HG02981 (cell line): ENCODE data around the gene PAIP1.
A peak's percentile ranks its signal among the peaks of the same experiment; 100 is the strongest.
"Not testable (repeated sequence)": the region's sequence is repeated elsewhere in the genome, so short reads cannot be mapped to it uniquely, and the experiment has no call there.

Experiments
- ATAC-seq: cut with Tn5 transposase; IDR thresholded peaks from one replicate; pipeline ENCODE4 v1.9.1; 2021; ENCODE audit warnings: mild to moderate bottlenecking, moderate library complexity; ENCODE audit not compliant: unreplicated experiment

The PAIP1 gene, protein sequence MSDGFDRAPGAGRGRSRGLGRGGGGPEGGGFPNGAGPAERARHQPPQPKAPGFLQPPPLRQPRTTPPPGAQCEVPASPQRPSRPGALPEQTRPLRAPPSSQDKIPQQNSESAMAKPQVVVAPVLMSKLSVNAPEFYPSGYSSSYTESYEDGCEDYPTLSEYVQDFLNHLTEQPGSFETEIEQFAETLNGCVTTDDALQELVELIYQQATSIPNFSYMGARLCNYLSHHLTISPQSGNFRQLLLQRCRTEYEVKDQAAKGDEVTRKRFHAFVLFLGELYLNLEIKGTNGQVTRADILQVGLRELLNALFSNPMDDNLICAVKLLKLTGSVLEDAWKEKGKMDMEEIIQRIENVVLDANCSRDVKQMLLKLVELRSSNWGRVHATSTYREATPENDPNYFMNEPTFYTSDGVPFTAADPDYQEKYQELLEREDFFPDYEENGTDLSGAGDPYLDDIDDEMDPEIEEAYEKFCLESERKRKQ

DNA sequence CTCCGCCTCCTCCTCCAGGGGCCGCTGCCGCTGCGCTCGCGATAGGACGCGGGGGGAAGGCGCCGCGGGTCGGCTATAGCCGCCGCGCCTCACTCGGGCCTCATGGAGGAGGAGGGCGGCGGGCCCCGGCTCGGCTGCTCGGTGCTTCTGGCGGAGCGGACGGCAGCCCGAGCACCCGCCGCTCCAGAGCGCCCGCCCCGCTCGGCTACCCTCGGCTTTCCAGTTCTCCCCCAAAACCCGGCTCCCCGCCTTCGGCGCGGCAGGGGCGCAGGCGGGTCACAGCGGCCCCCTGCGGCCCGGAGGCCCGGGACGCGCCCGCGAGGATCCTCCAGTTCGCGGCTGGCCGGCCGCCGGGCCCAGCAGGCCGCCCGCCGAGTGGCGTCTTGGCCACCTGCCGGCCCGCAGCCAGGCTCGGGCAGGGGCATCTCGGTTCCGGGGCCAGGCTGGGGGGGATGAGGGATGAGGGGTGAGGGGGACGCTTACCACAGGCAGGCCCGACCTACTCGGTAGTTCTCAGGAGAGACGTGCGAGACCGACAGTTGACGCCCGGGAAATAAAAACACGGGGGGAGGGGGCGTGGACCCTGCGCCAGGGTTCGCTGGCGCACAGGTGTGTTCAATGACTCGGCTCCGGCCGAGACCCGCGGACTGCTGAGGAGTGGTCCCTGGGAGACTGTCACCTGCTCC is at the start of gene PAIP1:
TSS of gene PAIP1 (minus strand) at position 221 of the 686 bp plus-strand sequence. CDS start 231 bp downstream, outside the sequence.
- ATAC-seq = peak; percentile 70

DNA sequence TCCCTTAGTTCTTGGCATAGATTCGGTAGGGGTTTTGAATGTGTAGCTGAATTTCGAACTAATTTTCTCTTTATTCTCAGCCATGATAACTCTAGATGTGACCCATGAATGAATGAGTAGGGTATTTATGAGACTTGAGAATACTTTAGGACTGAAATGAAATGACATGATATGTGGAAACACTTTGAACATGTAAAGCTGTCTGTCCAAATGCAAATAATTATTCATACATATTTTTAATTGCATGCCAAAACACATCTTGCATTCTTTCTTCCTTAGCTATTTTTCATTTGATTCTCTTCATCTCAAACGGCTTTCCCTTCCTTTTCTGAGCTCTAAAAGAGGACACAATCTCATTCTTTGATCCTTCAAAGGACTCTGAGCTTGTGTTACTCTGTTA is 49.5 kb upstream of the PAIP1 start:
- ATAC-seq = no peak

DNA sequence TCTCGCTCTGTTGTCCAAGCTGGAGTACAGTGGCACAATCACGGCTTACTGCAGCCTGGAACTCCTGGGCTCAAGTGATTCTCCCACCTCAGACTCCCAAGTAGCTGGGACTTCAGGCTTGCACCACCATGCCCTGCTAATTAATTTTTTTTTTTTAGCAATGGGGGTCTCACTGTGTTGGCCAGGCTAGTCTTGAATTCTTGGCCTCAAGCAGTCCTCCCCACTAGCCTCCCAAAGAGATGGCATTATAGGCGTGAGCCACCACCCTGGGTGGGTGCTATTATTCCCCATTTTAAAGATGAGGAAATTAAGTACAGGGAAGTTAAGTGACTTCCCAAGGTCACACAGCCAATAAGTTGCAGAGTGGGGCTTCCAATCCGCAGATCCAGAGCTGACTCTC is 47.8 kb upstream of the PAIP1 start:
- ATAC-seq = no peak

DNA sequence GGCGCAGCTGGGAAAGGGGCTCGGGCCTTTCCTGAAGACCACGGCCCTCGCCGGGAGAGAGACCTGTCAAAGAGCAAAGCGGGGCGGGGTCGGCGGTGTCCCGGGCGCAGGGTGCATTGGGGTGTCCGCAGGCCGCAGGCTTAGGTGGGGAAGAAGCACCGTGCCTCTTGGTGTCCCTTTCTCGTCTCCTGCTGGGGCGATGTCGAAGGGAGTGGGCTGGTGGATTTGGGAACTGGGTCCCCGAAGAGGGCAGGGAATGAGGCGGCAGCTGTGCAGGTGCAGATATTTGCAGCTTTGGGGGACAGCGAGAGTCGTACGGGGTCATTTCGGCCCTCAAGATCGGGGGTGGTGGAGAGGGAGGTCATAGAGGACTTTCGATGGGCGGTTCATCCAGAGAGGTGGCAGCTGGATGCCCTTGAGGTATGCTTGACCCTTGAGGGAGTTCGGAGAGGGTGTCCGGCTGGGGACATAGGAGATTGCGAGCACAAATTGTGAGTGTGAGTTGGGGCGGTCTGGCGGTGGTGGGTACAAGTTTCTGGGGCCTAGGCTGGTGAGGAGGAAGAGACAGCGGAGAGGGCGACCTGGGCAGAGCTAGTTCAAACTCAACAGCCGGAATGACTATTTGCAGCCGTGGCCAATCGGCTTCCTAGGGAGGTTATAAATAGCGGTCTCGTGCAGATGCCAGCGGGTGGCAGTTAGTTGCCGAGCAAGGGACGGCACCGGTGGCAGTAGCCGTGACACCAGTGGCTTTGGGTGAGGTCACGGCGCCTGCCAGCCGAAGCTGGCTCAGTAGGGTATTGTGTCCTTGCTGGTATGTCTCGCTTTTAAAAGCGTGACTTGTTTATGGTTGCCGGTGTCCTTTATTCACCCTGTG is 46.7 kb upstream of the PAIP1 start:
- ATAC-seq = peak; percentile 39

DNA sequence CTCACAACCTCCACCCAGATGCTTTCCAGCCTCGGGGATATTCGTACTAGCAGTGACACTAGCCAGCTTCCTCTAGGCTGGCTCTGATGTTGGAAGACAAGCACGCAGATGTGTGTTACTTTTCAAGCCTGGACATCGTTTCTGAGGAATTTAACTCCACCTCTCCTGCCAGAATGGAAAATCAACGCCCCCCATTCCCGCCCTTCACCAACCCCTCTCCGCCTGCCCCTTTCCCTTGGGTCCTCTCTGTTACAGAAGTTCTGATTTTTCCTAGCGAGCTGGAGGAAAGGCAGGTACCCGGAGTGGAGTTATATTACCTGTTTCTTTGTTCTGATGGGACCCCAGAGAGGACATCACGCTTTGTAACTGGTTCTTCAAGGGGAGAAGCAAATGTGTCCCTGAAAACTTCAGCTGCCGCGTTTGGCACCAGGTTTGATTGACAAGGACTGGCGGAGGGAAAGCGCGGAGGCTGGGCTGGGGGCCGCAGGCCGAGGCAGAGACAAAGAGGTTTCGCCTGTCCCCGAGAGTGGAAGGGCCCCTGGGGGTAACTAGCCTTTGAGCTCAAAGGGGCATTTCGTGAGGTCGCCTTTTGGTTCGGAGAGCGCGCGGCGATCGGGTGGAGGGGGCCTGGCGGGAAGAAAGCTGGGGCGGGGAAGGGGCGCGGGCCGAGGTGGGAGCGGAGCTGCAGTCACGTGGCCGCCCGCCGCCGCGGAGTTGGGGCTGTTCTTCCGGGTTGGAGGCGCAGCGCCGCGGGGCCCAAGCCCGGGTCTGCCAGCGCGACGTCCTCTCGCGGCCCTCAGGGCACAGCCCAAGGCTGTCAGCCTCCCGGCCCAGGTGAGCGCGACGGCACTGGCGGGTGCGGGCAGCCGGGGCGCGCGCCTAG is 45.8 kb upstream of the PAIP1 start, which contains the start of gene NNT:
TSS of gene NNT (plus strand) at position 720 of the 883 bp plus-strand sequence. CDS start 6,016 bp downstream, outside the sequence.
- ATAC-seq = peak; percentile 73

DNA sequence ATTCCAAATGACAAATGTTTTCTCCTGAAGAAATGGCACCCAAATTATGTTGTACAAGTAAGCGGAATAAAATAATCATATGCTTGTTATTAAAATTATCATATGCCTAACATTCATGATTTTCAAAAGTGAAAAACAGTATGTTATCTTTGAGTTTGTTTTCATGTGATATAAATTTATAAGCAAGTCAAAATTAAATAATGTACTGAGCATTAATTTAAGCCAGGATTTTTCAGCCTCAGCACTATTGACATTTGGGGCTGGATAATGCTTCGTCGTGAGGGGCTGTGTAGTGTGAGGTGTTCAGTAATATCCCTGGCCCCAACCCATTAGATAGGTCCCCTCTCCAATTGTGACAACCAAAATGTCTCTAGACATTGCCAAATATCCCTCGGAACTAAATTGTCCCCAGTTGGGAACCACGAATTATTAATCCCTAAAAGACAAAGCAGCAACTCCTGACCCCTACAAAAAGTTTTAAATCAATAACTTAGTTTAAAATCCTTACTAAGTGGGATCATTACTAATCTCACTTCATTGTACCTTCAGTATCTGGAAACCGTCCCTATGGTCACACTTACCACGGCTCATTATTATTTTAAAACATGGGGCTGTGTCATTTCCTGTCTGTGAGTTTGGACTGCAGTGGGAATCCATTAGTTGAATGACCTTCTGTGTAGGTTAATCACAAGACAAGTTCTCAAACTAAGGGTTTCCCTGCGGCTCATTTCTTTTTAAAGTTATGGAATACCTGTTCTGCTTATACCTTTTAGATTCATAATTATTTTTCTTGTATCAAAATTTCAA is 44.8 kb upstream of the PAIP1 start:
- peak; percentile 30 for ATAC-seq

DNA sequence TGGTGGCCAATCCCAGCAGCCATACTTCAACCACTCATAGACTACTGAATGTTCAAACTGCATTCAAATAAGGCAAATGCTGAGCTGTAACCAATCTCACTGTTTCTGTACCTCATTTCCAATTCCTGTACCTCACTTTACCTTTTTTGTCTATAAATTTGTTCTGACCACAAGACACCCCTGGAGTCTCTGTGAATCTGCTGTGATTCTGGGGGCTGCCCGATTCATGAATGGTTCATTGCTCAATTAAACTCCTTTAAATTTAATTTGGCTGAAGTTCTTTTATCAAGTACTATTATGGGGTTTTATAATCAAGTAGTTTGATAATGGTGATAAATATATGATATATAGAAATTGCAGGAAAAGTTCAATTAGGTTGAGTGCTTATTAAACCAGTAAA is 42.0 kb upstream of the PAIP1 start:
- ATAC-seq = not testable (repeated sequence)

DNA sequence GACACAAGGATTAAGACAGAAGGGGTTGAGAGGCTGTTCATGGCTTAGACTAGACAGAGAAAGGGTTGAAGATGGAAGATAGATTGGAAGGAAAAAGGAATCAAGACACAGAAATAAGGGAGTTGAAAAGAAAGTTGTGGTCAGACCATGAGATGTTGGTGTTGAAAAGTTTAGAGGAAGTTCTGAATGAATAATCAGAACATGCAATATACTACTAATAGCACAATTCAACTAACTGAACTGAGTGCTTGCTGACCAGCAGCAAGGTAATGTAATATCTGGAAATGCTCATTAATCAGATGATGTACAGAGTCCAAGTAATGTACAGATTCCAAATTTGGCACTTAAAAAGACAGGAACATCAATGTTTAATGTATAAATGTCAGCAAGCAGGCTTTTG is 35.5 kb upstream of the PAIP1 start:
- no peak for ATAC-seq

DNA sequence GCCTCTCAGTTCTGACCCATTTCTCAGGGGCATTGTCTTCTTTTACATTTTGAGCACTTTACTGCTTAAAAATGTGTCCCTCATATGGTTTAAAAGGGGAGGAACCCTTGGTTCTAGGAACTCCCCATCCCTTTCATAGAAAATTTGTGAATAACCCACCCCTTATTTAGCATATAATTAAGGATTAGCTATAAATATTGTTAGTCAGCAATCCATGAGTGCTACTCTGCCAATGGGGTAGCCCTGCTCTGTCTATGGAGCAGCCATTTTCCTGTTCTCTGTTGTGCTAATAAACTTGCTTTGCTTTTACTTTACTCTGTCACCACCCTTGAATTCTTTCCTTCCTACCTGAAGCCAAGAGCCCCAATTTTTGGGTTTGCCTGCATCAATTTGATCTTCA is 33.8 kb upstream of the PAIP1 start:
- no peak for ATAC-seq

DNA sequence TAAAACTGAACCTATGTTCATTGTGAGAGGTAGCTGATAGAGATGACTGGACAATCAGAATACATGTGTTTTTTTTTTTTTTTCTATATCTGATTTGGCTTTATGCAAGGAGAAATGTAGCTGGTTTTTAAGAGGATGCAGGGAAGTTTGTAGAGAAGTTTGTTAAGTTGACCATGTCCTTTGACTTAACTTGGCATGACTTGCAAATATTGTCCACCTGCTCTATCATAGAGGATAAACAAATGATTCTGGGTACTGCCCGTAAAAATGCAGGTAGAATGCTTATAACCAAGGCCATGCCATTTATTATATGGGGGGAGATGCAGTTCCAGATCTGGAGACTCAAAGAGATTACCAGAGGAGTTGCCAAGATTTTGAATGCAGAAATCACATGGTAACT is 32.4 kb upstream of the PAIP1 start:
- ATAC-seq = no peak

DNA sequence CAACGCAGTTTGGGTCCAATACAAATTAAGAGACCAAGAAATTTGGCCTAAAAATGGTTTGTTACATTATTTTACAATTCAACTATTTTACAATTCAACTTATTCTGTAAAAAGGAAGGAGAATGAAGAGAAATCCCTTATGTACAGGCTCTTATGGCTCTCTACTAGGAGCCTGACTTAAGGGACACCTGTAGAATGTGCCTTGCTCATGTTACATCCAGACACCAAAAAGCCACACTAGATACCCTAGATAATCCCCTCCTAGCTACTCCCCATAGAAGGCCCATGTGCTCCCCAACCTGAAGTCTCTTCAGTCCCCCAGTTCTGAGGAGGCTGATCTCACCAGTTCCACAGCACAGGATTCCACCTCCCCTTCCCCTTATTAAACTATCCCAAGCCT is 32.0 kb upstream of the PAIP1 start:
- no peak for ATAC-seq

DNA sequence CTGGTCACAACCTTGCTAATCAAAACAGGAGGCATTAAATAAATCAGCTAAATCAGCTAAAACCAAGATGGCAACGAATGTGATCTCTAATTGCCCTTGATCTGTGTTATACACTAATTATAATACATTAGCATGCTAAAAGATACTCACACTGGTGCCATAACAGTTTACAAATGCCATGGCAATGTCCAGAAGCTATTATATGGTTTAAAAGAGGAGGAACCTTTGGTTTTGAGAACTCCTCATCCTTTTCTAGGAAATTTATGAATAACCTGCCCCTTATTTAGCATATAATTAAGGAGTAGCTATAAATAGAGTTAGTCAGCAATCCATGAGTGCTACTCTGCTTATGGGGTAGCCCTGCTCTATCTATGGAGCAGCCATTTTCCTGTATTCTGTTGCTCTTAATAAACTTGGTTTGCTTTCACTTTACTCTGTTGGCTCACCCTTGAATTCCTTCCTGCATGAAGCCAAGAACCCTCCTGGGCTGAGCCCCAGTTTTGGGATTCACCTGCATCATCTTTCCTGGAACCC is 27.4 kb upstream of the PAIP1 start:
- ATAC-seq = no peak

DNA sequence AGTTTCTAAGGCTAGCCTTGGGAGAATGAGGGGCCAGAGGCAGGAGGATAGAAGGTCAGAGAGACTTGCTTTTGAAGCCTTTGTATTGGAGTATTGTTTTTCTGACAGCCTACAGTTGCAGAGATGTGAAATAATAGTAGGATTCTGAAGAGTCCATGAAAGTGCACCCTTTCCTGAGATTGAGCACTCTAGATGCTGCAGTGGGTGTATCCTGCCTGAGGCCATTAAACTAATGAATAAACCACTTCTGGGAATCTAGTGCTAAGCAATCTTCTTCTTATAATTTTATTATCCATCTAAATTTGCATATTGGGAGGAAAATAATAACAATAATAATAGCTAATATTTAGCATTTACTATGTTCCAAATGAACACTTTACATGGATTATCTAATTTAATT is 26.8 kb upstream of the PAIP1 start:
- ATAC-seq = no peak

DNA sequence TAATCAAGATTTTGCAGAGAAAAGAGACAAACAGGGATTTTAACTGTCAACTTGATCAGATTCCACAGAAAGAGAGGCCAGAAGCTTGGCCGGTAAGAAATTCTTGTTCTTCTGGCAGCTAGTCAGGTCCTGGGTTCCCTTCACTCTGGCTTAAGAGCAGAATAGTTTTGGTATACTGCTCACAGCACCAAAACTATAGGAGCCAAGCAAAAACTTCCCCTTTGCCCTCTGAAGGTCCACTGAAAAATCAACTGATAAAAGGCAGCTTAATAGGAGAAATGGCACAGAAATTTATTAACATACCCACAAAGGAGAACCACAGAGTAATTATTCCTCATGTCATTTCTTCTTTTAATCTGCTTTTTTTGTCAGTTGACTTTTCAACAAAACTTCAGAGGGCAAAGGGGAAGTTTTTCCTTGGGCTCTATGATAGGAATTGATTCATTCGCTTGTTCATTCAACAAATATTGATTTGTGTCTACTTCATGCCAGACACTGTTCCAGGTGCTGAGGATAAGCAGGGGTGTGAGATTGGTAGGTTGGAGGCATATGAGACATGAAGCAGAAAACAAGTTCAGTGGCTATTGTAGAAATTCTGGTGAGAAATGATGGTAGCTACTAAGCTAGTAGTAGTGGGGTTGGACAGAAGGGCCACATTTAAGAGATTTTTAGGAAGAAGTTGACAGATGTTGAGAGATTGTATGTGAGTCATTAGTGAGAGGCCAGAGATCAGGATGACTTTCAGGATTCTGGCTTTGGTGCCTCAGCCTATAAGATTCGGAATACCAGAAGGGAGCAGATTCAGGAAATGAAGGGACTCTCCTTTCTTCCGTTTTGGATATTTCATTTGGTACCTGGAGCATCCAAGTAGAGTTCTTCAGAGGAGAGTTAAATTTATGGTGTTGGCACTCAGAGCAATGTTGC is 25.5 kb upstream of the PAIP1 start:
- no peak for ATAC-seq

DNA sequence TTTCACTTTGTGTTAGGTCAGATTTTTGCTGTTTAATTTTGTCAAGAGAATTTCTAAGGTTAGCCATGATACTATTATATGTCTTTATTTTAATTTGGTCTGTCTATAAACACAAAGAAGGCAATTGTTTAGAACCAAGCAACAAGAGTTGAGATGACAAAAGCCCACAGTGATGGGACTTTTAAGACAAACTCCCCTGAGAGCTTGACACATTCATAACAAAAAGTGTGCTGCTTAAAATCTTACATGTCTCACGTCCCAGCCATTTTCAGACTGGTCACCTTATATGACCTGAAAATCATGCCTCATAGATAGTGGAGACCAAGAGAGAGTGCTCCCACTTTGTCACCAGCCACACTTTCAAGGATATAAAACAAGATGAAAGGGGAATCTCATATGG is 24.5 kb upstream of the PAIP1 start:
- ATAC-seq = no peak

DNA sequence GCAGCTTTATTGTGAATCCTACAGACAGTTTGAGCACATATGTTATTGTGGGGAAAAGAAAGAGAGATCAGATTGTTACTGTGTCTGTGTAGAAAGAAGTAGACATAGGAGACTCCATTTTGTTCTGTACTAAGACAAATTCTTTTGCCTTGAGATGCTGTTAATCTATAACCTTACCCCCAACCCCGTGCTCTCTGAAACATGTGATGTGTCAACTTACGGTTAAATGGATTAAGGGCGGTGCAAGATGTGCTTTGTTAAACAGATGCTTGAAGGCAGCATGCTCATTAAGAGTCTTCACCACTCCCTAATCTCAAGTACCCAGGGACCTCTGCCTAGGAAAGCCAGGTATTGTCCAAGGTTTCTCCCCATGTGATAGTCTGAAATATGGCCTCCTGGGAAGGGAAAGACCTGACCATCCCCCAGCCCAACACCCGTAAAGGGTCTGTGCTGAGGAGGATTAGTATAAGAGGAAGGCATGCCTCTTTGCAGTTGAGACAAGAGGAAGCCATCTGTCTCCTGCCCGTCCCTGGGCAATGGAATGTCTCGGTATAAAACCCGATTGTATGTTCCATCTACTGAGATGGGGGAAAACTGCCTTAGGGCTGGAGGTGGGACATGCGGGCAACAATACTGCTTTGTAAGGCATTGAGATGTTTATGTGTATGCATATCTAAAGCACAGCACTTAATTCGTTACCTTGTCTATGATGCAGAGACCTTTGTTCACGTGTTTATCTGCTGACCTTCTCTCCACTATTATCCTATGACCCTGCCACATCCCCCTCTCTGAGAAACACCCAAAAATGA is 23.7 kb upstream of the PAIP1 start:
- not testable (repeated sequence) for ATAC-seq

DNA sequence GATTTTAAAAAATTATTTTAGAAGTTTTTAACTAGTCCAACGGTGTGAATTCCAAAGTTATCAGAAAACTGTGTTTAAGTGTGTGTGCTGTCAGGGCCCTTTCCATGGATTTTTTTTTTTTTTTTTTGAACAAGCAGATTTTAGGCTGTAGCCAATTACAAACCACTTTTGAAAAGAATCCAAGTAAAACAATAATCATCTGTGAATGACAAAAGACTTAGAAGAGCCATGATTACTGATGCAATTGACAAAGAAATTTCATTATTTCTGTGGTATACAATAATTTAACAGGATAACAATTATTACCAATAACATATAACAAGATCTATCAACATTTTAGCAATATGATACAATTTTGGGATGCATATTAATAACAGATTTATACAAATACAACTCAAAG is 16.2 kb upstream of the PAIP1 start:
- no peak for ATAC-seq
